Epithelial cell of proximal tubule (primary cell): ENCODE measurements around the gene ADNP. TPM values are rescaled to one million over a fixed set of nuclear protein-coding genes. Genes with fewer than 3 reads are reported as not detected.

Experiments
- DNase-seq: peaks from one replicate; pipeline ENCODE4 v3.0.0-alpha.2; 2011; ENCODE audit warnings: low read depth
- H3K4me3 ChIP-seq: 2 replicates; pipeline ENCODE4 v1.5.1; 2011; ENCODE audit warnings: low read depth, mild to moderate bottlenecking, low read length
- CTCF ChIP-seq: conservative IDR thresholded peaks from 2 replicates; pipeline ENCODE4 v1.5.1; 2012; ENCODE audit warnings: low read depth, mild to moderate bottlenecking, low read length
- total RNA-seq: library from RNA; depleted of rRNA; stranded (reverse); fragments of >200 nt; gene quantifications from 2 replicates; pipeline ENCODE4 v1.2.3, GENCODE V29; 2015

ADNP gene
- total RNA-seq, 1 donor from 2014 or later: 19.0 TPM

- no peak for DNase-seq
- no peak overlapping the region for H3K4me3 ChIP-seq
- TF ChIP-seq CTCF: no peak
These were observed 73.9 kb downstream of the ADNP start for GRCh38 chr20:50857348-50857747.

- no peak for DNase-seq
- TF ChIP-seq CTCF: no peak
- no peak overlapping the region for H3K4me3 ChIP-seq
These were observed 74.7 kb downstream of the ADNP start for GRCh38 chr20:50856475-50857041.

DNA sequence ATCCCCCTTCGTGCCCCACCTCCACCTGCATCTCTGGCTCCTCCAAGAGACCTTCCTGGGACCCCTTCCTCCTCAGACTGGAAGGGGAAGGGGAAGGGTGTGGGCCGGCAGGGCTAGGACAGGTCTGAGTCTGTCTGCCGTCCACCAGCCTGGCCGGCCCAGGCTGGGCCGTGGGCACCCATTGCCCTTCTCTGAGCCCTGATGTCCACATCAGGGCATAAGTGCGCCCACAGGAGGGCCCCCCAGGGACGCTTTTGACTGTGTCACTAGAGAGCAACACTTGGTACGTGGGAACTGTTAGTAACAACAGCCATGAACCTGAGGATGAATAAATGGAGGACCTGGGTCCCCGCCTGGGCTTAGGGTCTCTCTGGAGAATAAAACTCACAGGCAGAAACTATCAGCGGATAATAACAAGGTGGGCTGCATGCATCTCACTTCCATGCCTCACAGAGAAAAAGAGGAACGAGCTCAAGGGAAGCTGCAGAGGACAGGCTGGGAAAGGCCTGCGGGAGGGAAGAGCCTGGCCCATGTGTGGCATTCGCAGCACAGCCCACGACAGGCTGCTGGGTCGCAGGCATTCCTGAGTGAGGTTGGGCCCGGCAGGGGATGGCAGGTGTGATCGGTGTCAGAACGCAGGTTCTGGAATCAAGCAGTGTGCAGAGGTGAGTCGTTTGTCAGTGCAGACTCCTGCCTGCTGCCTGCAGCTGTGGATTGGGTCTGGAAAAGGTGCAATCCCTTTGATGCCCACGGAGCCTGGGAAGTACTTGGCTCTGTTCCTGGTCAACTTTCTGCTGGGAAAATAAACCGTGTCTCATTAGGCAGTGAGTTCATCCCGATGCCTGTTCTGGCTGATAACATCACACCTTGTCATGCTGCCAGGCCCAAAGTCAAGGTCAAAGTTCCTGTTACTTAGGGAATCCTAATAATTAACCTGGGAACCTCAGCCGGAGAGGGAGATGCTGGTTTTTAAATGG lies 75.5 kb downstream of the ADNP start:
- no peak overlapping the region for H3K4me3 ChIP-seq
- DNase-seq: peak; percentile 47
- TF ChIP-seq CTCF: no peak

GRCh38 chr20:50854506-50855249 lies 76.6 kb downstream of the ADNP start:
- TF ChIP-seq CTCF: no peak
- no peak overlapping the region for H3K4me3 ChIP-seq
- DNase-seq: no peak

- no peak for DNase-seq
- no peak for TF ChIP-seq CTCF
- no peak overlapping the region for H3K4me3 ChIP-seq
These were observed 79.2 kb downstream of the ADNP start for GRCh38 chr20:50852085-50852484.

DNA sequence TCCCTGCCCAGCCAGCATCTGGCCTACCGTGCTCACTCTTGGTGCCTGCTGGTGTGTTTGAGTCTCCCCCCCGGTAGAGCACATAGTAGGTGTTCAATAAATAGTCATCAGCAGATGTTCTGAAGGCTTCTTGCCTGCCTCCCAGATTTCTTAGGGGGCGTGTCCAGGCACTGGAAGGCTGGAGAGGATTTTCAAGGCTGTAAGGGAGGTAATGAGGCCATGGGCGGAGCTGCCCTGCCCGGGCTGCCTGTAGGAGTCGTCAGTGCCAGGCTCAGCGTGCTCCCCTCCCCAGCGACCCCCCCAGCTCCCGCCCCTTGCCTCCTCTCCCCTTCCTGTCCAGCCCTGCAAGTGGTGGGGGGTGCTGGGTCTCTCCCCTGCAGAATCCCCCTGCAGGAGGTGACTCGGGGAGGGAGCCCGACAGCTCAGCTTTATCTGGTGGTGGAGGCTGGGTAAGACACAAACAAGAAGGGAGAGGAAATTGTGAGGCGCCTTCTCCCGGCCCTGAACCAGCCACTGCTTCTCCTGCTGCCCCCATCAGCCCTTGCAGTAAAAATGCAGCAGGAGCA lies 80.4 kb downstream of the ADNP start:
- no peak for DNase-seq
- TF ChIP-seq CTCF: no peak
- H3K4me3 ChIP-seq: no peak overlapping the region
